Stomach (tissue), 9 donors: ENCODE results near the gene PAX2. TPM values are rescaled to one million over a fixed set of nuclear protein-coding genes. Genes with fewer than 3 reads are reported as not detected.

ENCODE experiments used
- DNase-seq, 2 donors: peaks; one replicate each; pipeline versions ENCODE4 v3.0.0 to v3.0.0-alpha.2; 2013 to 2019
- H3K27ac ChIP-seq, 5 donors: fragments of 200-600 bp in 4 of 5; sonication (generic) in 4 of 5; one replicate each; pipeline ENCODE4 v1.5.1; 2013 to 2019; ENCODE audit warnings: mild to moderate bottlenecking in 1 of 5, moderate library complexity in 1 of 5
- H3K27me3 ChIP-seq, 3 donors: fragments of 200-600 bp; sonication (generic); one replicate each; pipeline ENCODE4 v1.5.1; 2017 to 2019; ENCODE audit warnings: mixed run types in 1 of 3
- H3K36me3 ChIP-seq, 4 donors: fragments of 200-600 bp; sonication (generic); 1 replicate in 3 of 4; 2 replicates in 1 of 4; pipeline ENCODE4 v1.5.1; 2016 to 2019
- H3K4me1 ChIP-seq, 4 donors: fragments of 200-600 bp; sonication (generic); one replicate each; pipeline ENCODE4 v1.5.1; 2016 to 2019
- H3K4me3 ChIP-seq, 4 donors: fragments of 200-600 bp; sonication (generic) in 3 of 4; one replicate each; pipeline ENCODE4 v1.5.1; 2016 to 2019; ENCODE audit warnings: mild to moderate bottlenecking in 1 of 4
- H3K9me3 ChIP-seq, 4 donors: fragments of 200-600 bp; sonication (generic); one replicate each; pipeline ENCODE4 v1.5.1; 2016 to 2019
- CTCF ChIP-seq, 7 experiments: fragments of 450-650 bp in 4 of 7; fragments of 200-600 bp in 3 of 7; sonication (generic) in 3 of 7; IDR thresholded peaks; one replicate each; pipeline ENCODE4 v1.5.1; 2016 to 2019; ENCODE audit warnings: antibody characterized with exemption in 7 of 7, control low read depth in 2 of 7, mild to moderate bottlenecking in 1 of 7
- EP300 ChIP-seq: sonication (generic); formaldehyde crosslinking; IDR thresholded peaks from one replicate; pipeline ENCODE4 v1.6.1; 2017; ENCODE audit warnings: antibody characterized with exemption
- POLR2A ChIP-seq, 4 donors: fragments of 450-650 bp; IDR thresholded peaks; one replicate each; pipeline ENCODE4 v1.6.1; 2016; ENCODE audit warnings: antibody characterized with exemption in 4 of 4, control low read depth in 2 of 4, mild to moderate bottlenecking in 1 of 4, moderate library complexity in 1 of 4
- POLR2AphosphoS5 ChIP-seq, 3 donors: sonication (generic); formaldehyde crosslinking; IDR thresholded peaks; one replicate each; pipeline ENCODE4 v1.6.1; 2016; ENCODE audit warnings: antibody characterized with exemption in 3 of 3
- WGBS, 5 donors: extraction: QIAGEN DNeasy Blood & Tissue Kit in 3 of 5; methylation state at CpG; one replicate each; pipeline versions ENCODE4 v1.1.5 to v1.1.7; 2013 to 2018; 5-methylcytosine and 5-hydroxymethylcytosine counted together
- intact Hi-C: fragments of 100-400 bp; cut with DNase I; formaldehyde crosslinking; loops from one replicate; pipeline ENCODE4 v1.15.1; 2023; ENCODE audit warnings: low total_unique reads
- polyA plus RNA-seq, 3 donors: library from polyadenylated mRNA; stranded (reverse); fragments of 200-250 nt; gene quantifications; one replicate each; pipeline ENCODE4 v1.2.3, GENCODE V29; 2013
- total RNA-seq, 5 donors: library from RNA; depleted of rRNA; stranded (reverse); fragments of >200 nt; gene quantifications; one replicate each; pipeline versions ENCODE4 v1.1.0 to v1.2.3, GENCODE V29; 2014 to 2016
- donor health status: healthy with polysubstance abuse.
- donor health status: Bipolar disorder and iron deficiency.
- donor health status: healthy.

Gene PAX2
- total and polyA plus RNA-seq, 8 donors: not detected

GRCh38 chr10:100748231-100749058 lies 3.1 kb downstream of the PAX2 start:
- Histone ChIP-seq H3K27ac (no peak overlapping the region), H3K4me3 (peak overlapping the region in 2 of 4 donors; percentile 22 to 42), H3K4me1 (peaks cover 47 to 71% (median 54%) of the 10 kb centered on the region in 4 donors), H3K36me3 (no peaks in the 10 kb centered on the region), H3K9me3 (no peaks in the 10 kb centered on the region), H3K27me3 (peaks cover 54 to 100% (median 99%) of the 10 kb centered on the region in 3 donors)
- WGBS, 5 donors: 2 to 7% (median 5%) methylated on average over 41 to 56 of the region's 56 CpGs
- DNase-seq: no peak
- intact Hi-C loops: no loop called here
- TF ChIP-seq POLR2AphosphoS5 (IDR thresholded peaks at IDR 0.05): no peak
- no peak for TF ChIP-seq CTCF (IDR thresholded peaks at IDR 0.05)
- no peak for TF ChIP-seq POLR2A (IDR thresholded peaks at IDR 0.05)
- TF ChIP-seq EP300: no peak

GRCh38 chr10:100749059-100749308 lies 3.6 kb downstream of the PAX2 start:
- 2 to 6% (median 3%) methylated on average over 8 of the region's 8 CpGs for WGBS, 5 donors
- peaks cover 56 to 100% (median 99%) of the 10 kb centered on the region in 3 donors for H3K27me3 ChIP-seq
- intact Hi-C loops: no loop called here
- DNase-seq: no peak
- no peak overlapping the region for H3K27ac ChIP-seq
- H3K36me3 ChIP-seq: no peaks in the 10 kb centered on the region
- no peak overlapping the region for H3K4me3 ChIP-seq
- no peaks in the 10 kb centered on the region for H3K9me3 ChIP-seq
- H3K4me1 ChIP-seq: peaks cover 41 to 65% (median 48%) of the 10 kb centered on the region in 4 donors
- TF ChIP-seq CTCF (IDR thresholded peaks at IDR 0.05) (no peak), POLR2A (IDR thresholded peaks at IDR 0.05) (no peak), EP300 (no peak), POLR2AphosphoS5 (IDR thresholded peaks at IDR 0.05) (no peak)

- TF ChIP-seq EP300 (no peak), CTCF (IDR thresholded peaks at IDR 0.05) (no peak), POLR2A (IDR thresholded peaks at IDR 0.05) (no peak)
- Histone ChIP-seq H3K27ac (no peak overlapping the region), H3K4me1 (peaks cover 36 to 60% (median 43%) of the 10 kb centered on the region in 4 donors), H3K27me3 (peaks cover 51 to 100% (median 99%) of the 10 kb centered on the region in 3 donors), H3K36me3 (no peaks in the 10 kb centered on the region), H3K9me3 (no peaks in the 10 kb centered on the region), H3K4me3 (no peak overlapping the region)
- WGBS, 5 donors: 5 to 8% (median 7%) methylated on average over 40 to 50 of the region's 50 CpGs
- intact Hi-C loops: no loop called here
- no peak for DNase-seq
These were observed 4.2 kb downstream of the PAX2 start for GRCh38 chr10:100749309-100750217.

- Histone ChIP-seq H3K4me1 (peaks cover 26 to 50% (median 33%) of the 10 kb centered on the region in 4 donors), H3K4me3 (no peak overlapping the region), H3K9me3 (no peaks in the 10 kb centered on the region), H3K36me3 (no peaks in the 10 kb centered on the region), H3K27me3 (peaks cover 42 to 100% (median 96%) of the 10 kb centered on the region in 3 donors), H3K27ac (no peak overlapping the region)
- intact Hi-C loops: no loop called here
- TF ChIP-seq CTCF (IDR thresholded peaks at IDR 0.05) (no peak), EP300 (no peak), POLR2A (IDR thresholded peaks at IDR 0.05) (no peak), POLR2AphosphoS5 (IDR thresholded peaks at IDR 0.05) (no peak)
- WGBS, 5 donors: 8 to 16% (median 9%) methylated on average over 24 to 37 of the region's 37 CpGs
- no peak for DNase-seq
These were observed 5.2 kb downstream of the PAX2 start for GRCh38 chr10:100750291-100751210.
